ENCODE data around the gene NAMPT. TPM values are rescaled to one million over a fixed set of nuclear protein-coding genes. Genes with fewer than 3 reads are reported as not detected.

NAMPT gene
- total RNA-seq, result 100 to 1,000 TPM in 2 of 4 donors, 10 to 100 TPM in 2; 60.5 to 299 (median 121) TPM

GRCh38 chr7:106284714-106285050 is at the start of gene NAMPT:
TSS of gene NAMPT (minus strand) at chr7:106284983. CDS start at chr7:106284884, 99 bp downstream.
- H3K27ac ChIP-seq, result peak within 1 kb of the TSS; percentile 96 to 97 (median 97)
- intact Hi-C loops (cut with DNase I), result loop anchor here (10.0 kb wide), 1 partner anchor 140 kb away; no protein-coding TSS in a partner anchor
- H3K9me3 ChIP-seq, result no peaks in the 10 kb centered on the region
- no peaks in the 10 kb centered on the region for H3K27me3 ChIP-seq
- 0% methylated on average over 5 to 24 of the region's 32 CpGs for WGBS, 2 donors
- H3K4me3 ChIP-seq (replicated peaks in 1 of 3), result peak within 1 kb of the TSS; percentile 53 to 83 (median 73)
- peaks cover 0 to 4% of the 10 kb centered on the region in 2 donors for H3K4me1 ChIP-seq
- TF ChIP-seq CTCF (IDR thresholded peaks at IDR 0.05) (no peak), POLR2A (IDR thresholded peaks at IDR 0.05) (peak; percentile 49 to 81)
- DNase-seq, result no peak
- H3K36me3 ChIP-seq, result no peaks in the 10 kb centered on the region

- H3K4me3 ChIP-seq (replicated peaks in 1 of 3), result no peak overlapping the region
- no peaks in the 10 kb centered on the region for H3K36me3 ChIP-seq
- no peaks in the 10 kb centered on the region for H3K9me3 ChIP-seq
- H3K27ac ChIP-seq, result no peak overlapping the region
- no peaks in the 10 kb centered on the region for H3K27me3 ChIP-seq
- WGBS, 2 donors, result 67 to 84% methylated on average over 4 of the region's 4 CpGs
- TF ChIP-seq POLR2A (IDR thresholded peaks at IDR 0.05) (no peak), CTCF (IDR thresholded peaks at IDR 0.05) (no peak)
- H3K4me1 ChIP-seq, result no peaks in the 10 kb centered on the region
- intact Hi-C loops (cut with DNase I), result no loop called here
- no peak for DNase-seq
Measured at GRCh38 chr7:106332201-106332600, 47.4 kb upstream of the NAMPT start.

- 55 to 71% methylated on average over 3 of the region's 3 CpGs for WGBS, 2 donors
- Histone ChIP-seq H3K9me3 (no peaks in the 10 kb centered on the region), H3K4me3 (replicated peaks in 1 of 3) (no peak overlapping the region), H3K36me3 (no peaks in the 10 kb centered on the region), H3K27ac (no peak overlapping the region), H3K4me1 (no peaks in the 10 kb centered on the region), H3K27me3 (no peaks in the 10 kb centered on the region)
- TF ChIP-seq CTCF (IDR thresholded peaks at IDR 0.05), result no peak
- TF ChIP-seq POLR2A (IDR thresholded peaks at IDR 0.05), result no peak
- no peak for DNase-seq
- intact Hi-C loops (cut with DNase I), result no loop called here
Measured at GRCh38 chr7:106331441-106332175, 46.8 kb upstream of the NAMPT start.

GRCh38 chr7:106329971-106330733 is 45.4 kb upstream of the NAMPT start:
- H3K27ac ChIP-seq, result no peak overlapping the region
- no peak for TF ChIP-seq POLR2A (IDR thresholded peaks at IDR 0.05)
- no peak for TF ChIP-seq CTCF (IDR thresholded peaks at IDR 0.05)
- no peaks in the 10 kb centered on the region for H3K36me3 ChIP-seq
- intact Hi-C loops (cut with DNase I), result no loop called here
- no peaks in the 10 kb centered on the region for H3K4me1 ChIP-seq
- H3K9me3 ChIP-seq, result no peaks in the 10 kb centered on the region
- DNase-seq, result no peak
- H3K4me3 ChIP-seq (replicated peaks in 1 of 3), result no peak overlapping the region
- no peaks in the 10 kb centered on the region for H3K27me3 ChIP-seq

GRCh38 chr7:106329408-106329807 is 44.6 kb upstream of the NAMPT start:
- no peaks in the 10 kb centered on the region for H3K9me3 ChIP-seq
- no peaks in the 10 kb centered on the region for H3K27me3 ChIP-seq
- no peaks in the 10 kb centered on the region for H3K36me3 ChIP-seq
- no peak for DNase-seq
- TF ChIP-seq POLR2A (IDR thresholded peaks at IDR 0.05) (no peak), CTCF (IDR thresholded peaks at IDR 0.05) (no peak)
- intact Hi-C loops (cut with DNase I), result no loop called here
- no peaks in the 10 kb centered on the region for H3K4me1 ChIP-seq
- 0 to 32% methylated on average over 1 of the region's 1 CpG for WGBS, 2 donors
- H3K4me3 ChIP-seq (replicated peaks in 1 of 3), result no peak overlapping the region
- H3K27ac ChIP-seq, result no peak overlapping the region

All from thyroid gland (tissue), 4 donors.